Prostate gland (tissue), 2 donors: ENCODE results near the gene ZMIZ1. TPM values are rescaled to one million over a fixed set of nuclear protein-coding genes. Genes with fewer than 3 reads are reported as not detected.

Source experiments
- DNase-seq: peaks from one replicate; pipeline ENCODE4 v3.0.0-alpha.2; 2019; ENCODE audit warnings: low spot score
- H3K27ac ChIP-seq, 2 donors: fragments of 200-600 bp; sonication (generic); 2 replicates each; pipeline ENCODE4 v1.5.1; 2017 to 2019
- H3K27me3 ChIP-seq: fragments of 200-600 bp; sonication (generic); replicated peaks from 2 replicates; pipeline ENCODE4 v1.5.1; 2019; ENCODE audit not compliant: insufficient read depth
- H3K36me3 ChIP-seq, 2 donors: fragments of 200-600 bp; sonication (generic); 1 replicate in 1 of 2; 2 replicates in 1 of 2; pipeline versions ENCODE4 v1.5.1 to v1.8.1; 2017 to 2019
- H3K4me1 ChIP-seq: fragments of 200-600 bp; sonication (generic); replicated peaks from 2 replicates; pipeline ENCODE4 v1.5.1; 2019
- H3K4me3 ChIP-seq, 2 donors: fragments of 200-600 bp; sonication (generic); 2 replicates each; pipeline ENCODE4 v1.5.1; 2017 to 2019
- H3K9me3 ChIP-seq: fragments of 200-600 bp; sonication (generic); 2 replicates; pipeline ENCODE4 v1.5.1; 2017
- CTCF ChIP-seq, 4 experiments: fragments of 200-600 bp in 2 of 4; fragments of 450-650 bp in 2 of 4; sonication (generic) in 2 of 4; IDR thresholded peaks; 1 replicate in 3 of 4; 2 replicates in 1 of 4; pipeline ENCODE4 v1.5.1; 2016 to 2019; ENCODE audit warnings: antibody characterized with exemption in 4 of 4, mild to moderate bottlenecking in 2 of 4, moderate library complexity in 2 of 4
- POLR2A ChIP-seq: fragments of 450-650 bp; IDR thresholded peaks from one replicate; pipeline ENCODE4 v1.6.1; 2016; ENCODE audit warnings: antibody characterized with exemption, mild to moderate bottlenecking
- POLR2AphosphoS5 ChIP-seq: sonication (generic); formaldehyde crosslinking; IDR thresholded peaks from one replicate; pipeline ENCODE4 v1.6.1; 2017; ENCODE audit warnings: antibody characterized with exemption
- WGBS: methylation state at CpG from one replicate; pipeline ENCODE4 v1.1.5; 2018; 5-methylcytosine and 5-hydroxymethylcytosine counted together
- intact Hi-C: fragments of 100-400 bp; cut with DNase I; formaldehyde crosslinking; loops from one replicate; pipeline ENCODE4 v1.14.2; 2022
- total RNA-seq, 2 donors: library from RNA; depleted of rRNA; stranded (reverse); fragments of >200 nt; gene quantifications; one replicate each; pipeline ENCODE4 v1.1.0, GENCODE V29; 2016

The ZMIZ1 gene
- total RNA-seq, 2 donors from 2014 or later = 69.6 to 78.5 TPM

GRCh38 chr10:79191951-79192676 lies 123.3 kb downstream of the ZMIZ1 start:
- Histone ChIP-seq H3K9me3 (no peaks in the 10 kb centered on the region), H3K27me3 (no peaks in the 10 kb centered on the region), H3K4me1 (peaks cover 7% of the 10 kb centered on the region), H3K36me3 (no peaks in the 10 kb centered on the region), H3K27ac (no peak overlapping the region), H3K4me3 (no peak overlapping the region)
- WGBS = 73% methylated on average over 4 of the region's 4 CpGs
- TF ChIP-seq POLR2A (no peak), CTCF (IDR thresholded peaks at IDR 0.05) (no peak), POLR2AphosphoS5 (no peak)
- no peak for DNase-seq
- intact Hi-C loops = loop anchor here (5.0 to 10.0 kb wide), 4 partner anchors 227 to 757 kb away; no protein-coding TSS in a partner anchor

GRCh38 chr10:79192677-79193003 lies 123.9 kb downstream of the ZMIZ1 start:
- WGBS = 54% methylated on average over 4 of the region's 4 CpGs
- H3K27me3 ChIP-seq = no peaks in the 10 kb centered on the region
- peaks cover 7% of the 10 kb centered on the region for H3K4me1 ChIP-seq
- H3K27ac ChIP-seq = no peak overlapping the region
- H3K9me3 ChIP-seq = no peaks in the 10 kb centered on the region
- no peaks in the 10 kb centered on the region for H3K36me3 ChIP-seq
- no peak for DNase-seq
- intact Hi-C loops = loop anchor here (5.0 to 10.0 kb wide), 4 partner anchors 228 to 758 kb away; no protein-coding TSS in a partner anchor
- TF ChIP-seq POLR2AphosphoS5 = no peak
- no peak for TF ChIP-seq POLR2A
- TF ChIP-seq CTCF (IDR thresholded peaks at IDR 0.05) = no peak
- no peak overlapping the region for H3K4me3 ChIP-seq

GRCh38 chr10:79193694-79194382 lies 125.1 kb downstream of the ZMIZ1 start:
- Histone ChIP-seq H3K27me3 (no peaks in the 10 kb centered on the region), H3K36me3 (no peaks in the 10 kb centered on the region), H3K4me1 (peaks cover 7% of the 10 kb centered on the region), H3K4me3 (no peak overlapping the region), H3K9me3 (no peaks in the 10 kb centered on the region), H3K27ac (no peak overlapping the region)
- intact Hi-C loops = loop anchor here (5.0 to 10.0 kb wide), 4 partner anchors 229 to 759 kb away; no protein-coding TSS in a partner anchor
- 89% methylated on average over 14 of the region's 14 CpGs for WGBS
- no peak for TF ChIP-seq POLR2A
- TF ChIP-seq POLR2AphosphoS5 = no peak
- TF ChIP-seq CTCF (IDR thresholded peaks at IDR 0.05) = no peak
- DNase-seq = no peak

GRCh38 chr10:79195091-79195923 lies 126.5 kb downstream of the ZMIZ1 start:
- H3K9me3 ChIP-seq = no peaks in the 10 kb centered on the region
- WGBS = 9% methylated on average over 22 of the region's 22 CpGs
- H3K36me3 ChIP-seq = no peaks in the 10 kb centered on the region
- TF ChIP-seq POLR2AphosphoS5 = peak; percentile 85
- TF ChIP-seq POLR2A = no peak
- TF ChIP-seq CTCF (IDR thresholded peaks at IDR 0.05) = peak; percentile 94 to 98 (median 98)
- DNase-seq = peak; percentile 90
- intact Hi-C loops = loop anchor here (5.0 to 10.0 kb wide), 7 partner anchors 123 to 1148 kb away; no protein-coding TSS in a partner anchor
- peaks cover 7% of the 10 kb centered on the region for H3K4me1 ChIP-seq
- H3K4me3 ChIP-seq = no peak overlapping the region
- no peaks in the 10 kb centered on the region for H3K27me3 ChIP-seq
- peak overlapping the region; percentile 61 to 66 for H3K27ac ChIP-seq
